OCI-LY1 (cell line): Measurements from ENCODE around the gene C11orf58.

Experiments used
- CTCF ChIP-seq: fragments of 200-600 bp; sonication (generic), shearing (Covaris generic); IDR thresholded peaks from 2 replicates; pipeline ENCODE4 v1.5.1; 2017; ENCODE audit warnings: mild to moderate bottlenecking, antibody characterized with exemption, low read length, moderate library complexity, mixed read lengths
- EZH2 ChIP-seq: fragments of 200-600 bp; sonication (generic), shearing (Covaris generic); IDR thresholded peaks from 2 replicates; pipeline ENCODE4 v1.8.0; 2017; ENCODE audit warnings: borderline replicate concordance, mixed run types, mild to moderate bottlenecking, antibody characterized with exemption, low read length, moderate library complexity, mixed read lengths

- TF ChIP-seq CTCF = no peak
- TF ChIP-seq EZH2 = no peak
Observed at GRCh38 chr11:16758382-16759024, 20.1 kb downstream of the C11orf58 start.
